GM23338 (cell line): ENCODE results near the gene GNA12.

Experiments
- EZH2 ChIP-seq: fragments of 200-600 bp; sonication (generic); IDR thresholded peaks from one replicate; pipeline ENCODE4 v1.8.0; 2017; ENCODE audit warnings: antibody characterized with exemption, mild to moderate bottlenecking, low read depth; ENCODE audit not compliant: unreplicated experiment
- POLR2AphosphoS5 ChIP-seq: IDR thresholded peaks from 2 replicates; pipeline ENCODE4 v1.6.1; 2016; ENCODE audit warnings: antibody characterized with exemption, low read depth

DNA sequence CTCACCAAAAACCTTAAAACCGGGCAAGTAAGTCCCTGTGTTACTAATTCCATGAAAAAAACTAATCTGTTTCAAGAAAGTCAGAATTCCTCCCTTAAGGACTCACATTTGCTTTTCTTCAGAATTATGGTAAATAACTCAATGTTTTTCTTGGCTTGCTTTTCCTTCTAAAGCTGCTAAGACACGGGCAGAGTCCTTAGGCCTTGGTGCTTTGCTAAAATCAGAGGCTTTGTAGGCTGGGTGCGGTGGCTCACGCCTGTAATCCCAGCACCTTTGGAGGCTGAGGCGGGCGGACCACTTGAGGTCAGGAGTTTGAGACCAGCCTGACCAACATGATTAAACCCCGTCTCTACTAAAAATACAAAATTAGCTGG is 32.0 kb downstream of the GNA12 start:
- TF ChIP-seq EZH2 = no peak
- no peak for TF ChIP-seq POLR2AphosphoS5
